ENCODE measurements around the gene ADISSP. TPM values are rescaled to one million over a fixed set of nuclear protein-coding genes. Genes with fewer than 3 reads are reported as not detected.

ADISSP gene
- total and polyA plus RNA-seq, 2 of the 13 experiments (the other 11 are each of a cell fraction or from before 2014, with no cell fraction given): 38.3 to 90.6 TPM

DNA sequence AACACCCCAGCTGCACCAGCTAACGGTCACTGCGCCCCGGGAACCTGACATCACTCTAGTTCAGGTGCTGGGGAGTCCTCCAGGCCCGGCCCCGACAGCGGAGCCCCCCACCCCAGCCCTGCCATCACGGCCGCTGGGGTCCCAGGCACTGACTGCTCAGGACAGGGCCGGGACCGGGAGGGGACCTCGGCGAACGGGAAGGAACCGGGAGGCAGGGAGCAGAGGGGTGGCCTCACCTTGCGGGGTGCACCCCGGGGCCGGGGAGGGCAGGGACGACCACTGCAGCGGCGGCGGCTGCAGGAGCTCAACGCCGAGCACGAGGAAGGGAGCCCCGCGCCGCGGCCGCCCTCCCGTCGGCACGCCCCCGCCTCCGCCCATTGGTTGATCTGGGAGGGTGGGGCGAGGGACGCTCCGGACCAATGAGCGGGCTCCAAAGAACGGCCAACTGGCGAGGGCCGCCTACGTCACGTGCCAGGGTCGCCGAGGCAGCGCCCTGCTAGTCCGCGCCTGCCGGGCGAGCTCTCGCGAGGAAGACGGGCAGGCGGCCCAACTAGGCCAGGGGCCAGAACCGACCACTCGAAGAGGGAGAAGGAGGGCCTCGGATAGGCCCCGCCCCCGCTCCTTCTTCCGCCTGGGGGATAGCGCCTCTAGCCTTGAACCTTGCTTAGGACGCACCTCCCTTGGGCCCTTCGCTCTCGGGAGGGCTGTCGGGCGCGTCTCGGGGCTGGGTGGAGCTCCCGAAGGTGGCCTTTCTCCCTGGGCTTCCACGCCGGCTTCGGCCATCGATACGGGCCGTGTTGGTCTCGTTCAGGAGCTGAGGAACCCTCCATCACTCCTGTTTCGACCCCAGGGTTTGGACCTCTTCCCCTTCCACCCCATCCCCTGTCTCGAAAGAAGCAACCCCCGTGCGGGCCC lies at the start of gene ADISSP (continued):
- TF ChIP-seq, protein P1, sequence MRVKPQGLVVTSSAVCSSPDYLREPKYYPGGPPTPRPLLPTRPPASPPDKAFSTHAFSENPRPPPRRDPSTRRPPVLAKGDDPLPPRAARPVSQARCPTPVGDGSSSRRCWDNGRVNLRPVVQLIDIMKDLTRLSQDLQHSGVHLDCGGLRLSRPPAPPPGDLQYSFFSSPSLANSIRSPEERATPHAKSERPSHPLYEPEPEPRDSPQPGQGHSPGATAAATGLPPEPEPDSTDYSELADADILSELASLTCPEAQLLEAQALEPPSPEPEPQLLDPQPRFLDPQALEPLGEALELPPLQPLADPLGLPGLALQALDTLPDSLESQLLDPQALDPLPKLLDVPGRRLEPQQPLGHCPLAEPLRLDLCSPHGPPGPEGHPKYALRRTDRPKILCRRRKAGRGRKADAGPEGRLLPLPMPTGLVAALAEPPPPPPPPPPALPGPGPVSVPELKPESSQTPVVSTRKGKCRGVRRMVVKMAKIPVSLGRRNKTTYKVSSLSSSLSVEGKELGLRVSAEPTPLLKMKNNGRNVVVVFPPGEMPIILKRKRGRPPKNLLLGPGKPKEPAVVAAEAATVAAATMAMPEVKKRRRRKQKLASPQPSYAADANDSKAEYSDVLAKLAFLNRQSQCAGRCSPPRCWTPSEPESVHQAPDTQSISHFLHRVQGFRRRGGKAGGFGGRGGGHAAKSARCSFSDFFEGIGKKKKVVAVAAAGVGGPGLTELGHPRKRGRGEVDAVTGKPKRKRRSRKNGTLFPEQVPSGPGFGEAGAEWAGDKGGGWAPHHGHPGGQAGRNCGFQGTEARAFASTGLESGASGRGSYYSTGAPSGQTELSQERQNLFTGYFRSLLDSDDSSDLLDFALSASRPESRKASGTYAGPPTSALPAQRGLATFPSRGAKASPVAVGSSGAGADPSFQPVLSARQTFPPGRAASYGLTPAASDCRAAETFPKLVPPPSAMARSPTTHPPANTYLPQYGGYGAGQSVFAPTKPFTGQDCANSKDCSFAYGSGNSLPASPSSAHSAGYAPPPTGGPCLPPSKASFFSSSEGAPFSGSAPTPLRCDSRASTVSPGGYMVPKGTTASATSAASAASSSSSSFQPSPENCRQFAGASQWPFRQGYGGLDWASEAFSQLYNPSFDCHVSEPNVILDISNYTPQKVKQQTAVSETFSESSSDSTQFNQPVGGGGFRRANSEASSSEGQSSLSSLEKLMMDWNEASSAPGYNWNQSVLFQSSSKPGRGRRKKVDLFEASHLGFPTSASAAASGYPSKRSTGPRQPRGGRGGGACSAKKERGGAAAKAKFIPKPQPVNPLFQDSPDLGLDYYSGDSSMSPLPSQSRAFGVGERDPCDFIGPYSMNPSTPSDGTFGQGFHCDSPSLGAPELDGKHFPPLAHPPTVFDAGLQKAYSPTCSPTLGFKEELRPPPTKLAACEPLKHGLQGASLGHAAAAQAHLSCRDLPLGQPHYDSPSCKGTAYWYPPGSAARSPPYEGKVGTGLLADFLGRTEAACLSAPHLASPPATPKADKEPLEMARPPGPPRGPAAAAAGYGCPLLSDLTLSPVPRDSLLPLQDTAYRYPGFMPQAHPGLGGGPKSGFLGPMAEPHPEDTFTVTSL (CRISPR knock-in tag; IDR thresholded peaks at IDR 0.05; ENCODE audit: borderline replicate concordance): 0 out of 2 replicates have a peak, but pooled peaks have one; percentile 44
- no peak for TF ChIP-seq MAFF (IDR thresholded peaks at IDR 0.05; ENCODE audit: low read depth, low read length)
- TF ChIP-seq SRF (IDR thresholded peaks at IDR 0.05; ENCODE audit: low read depth, low read length): peak; percentile 17; the same call in 1 of the 2 replicates
- TF ChIP-seq RFX3 (CRISPR knock-in tag; IDR thresholded peaks at IDR 0.05): no peak
- peak; percentile 78; the same call in 1 of the 2 replicates for TF ChIP-seq E2F5 (CRISPR knock-in tag; conservative IDR thresholded peaks at IDR 0.05)
- peak; percentile 86 for TF ChIP-seq JARID2 (CRISPR knock-in tag; IDR thresholded peaks at IDR 0.05; ENCODE audit: insufficient replicate concordance)
- TF ChIP-seq ZMAT3 (CRISPR knock-in tag; conservative IDR thresholded peaks at IDR 0.05): peak; percentile 85; the same call in 1 of the 2 replicates
- TF ChIP-seq ZNF234 (CRISPR knock-in tag; conservative IDR thresholded peaks at IDR 0.05): peak; percentile 69
- TF ChIP-seq U2AF2 (IDR thresholded peaks at IDR 0.05; ENCODE audit: low read depth, low read length): 0 out of 2 replicates have a peak, but pooled peaks have one; percentile 73
- TF ChIP-seq JDP2 (CRISPR knock-in tag; IDR thresholded peaks at IDR 0.05; ENCODE audit: borderline replicate concordance): no peak; the same call in 1 of the 2 replicates
- TF ChIP-seq ZNF605 (CRISPR knock-in tag; IDR thresholded peaks at IDR 0.05): peak; percentile 94
- no peak; the same call in 1 of the 2 replicates for TF ChIP-seq ZHX2 (IDR thresholded peaks at IDR 0.05; ENCODE audit: low read depth)
- no peak; the same call in 1 of the 2 replicates for TF ChIP-seq ZHX2 (CRISPR knock-in tag; IDR thresholded peaks at IDR 0.05; ENCODE audit: borderline replicate concordance)
- TF ChIP-seq ZNF775 (CRISPR knock-in tag; IDR thresholded peaks at IDR 0.05; ENCODE audit: borderline replicate concordance): no peak
- TF ChIP-seq ZNF3 (CRISPR knock-in tag; IDR thresholded peaks at IDR 0.05): no peak
- peak; percentile 98 for TF ChIP-seq ZNF383 (CRISPR knock-in tag; IDR thresholded peaks at IDR 0.05; ENCODE audit: borderline replicate concordance)

Measured in HepG2 (cell line).